ENCODE data around the gene RASL11B.

RASL11B gene

GRCh38 chr4:52865300-52865699 lies 3.2 kb downstream of the RASL11B start:
- Histone ChIP-seq H3K4me2 (ENCODE audit: low read length) (no peak overlapping the region), H2AFZ (no peak overlapping the region), H3K9me3 (ENCODE audit: control insufficient read depth, low read length) (no peaks in the 10 kb centered on the region), H3K27me3 (ENCODE audit: control insufficient read depth, insufficient read depth, low read length) (no peaks in the 10 kb centered on the region), H3K4me1 (no peaks in the 10 kb centered on the region), H3K27ac (no peak overlapping the region), H3K36me3 (ENCODE audit: control insufficient read depth, insufficient read depth, low read length) (no peaks in the 10 kb centered on the region), H3K4me3 (ENCODE audit: low read depth, low read length) (no peak overlapping the region), H3K9ac (no peak overlapping the region), H3K79me2 (no peaks in the 10 kb centered on the region)
- no peak for TF ChIP-seq CTCF (IDR thresholded peaks at IDR 0.05)

GRCh38 chr4:52866734-52867133 lies 4.6 kb downstream of the RASL11B start:
- Histone ChIP-seq H3K4me2 (ENCODE audit: low read length) (no peak overlapping the region), H3K27me3 (ENCODE audit: control insufficient read depth, insufficient read depth, low read length) (no peaks in the 10 kb centered on the region), H3K27ac (no peak overlapping the region), H3K4me1 (no peaks in the 10 kb centered on the region), H3K4me3 (ENCODE audit: low read depth, low read length) (no peak overlapping the region), H2AFZ (no peak overlapping the region), H3K79me2 (no peaks in the 10 kb centered on the region), H3K36me3 (ENCODE audit: control insufficient read depth, insufficient read depth, low read length) (no peaks in the 10 kb centered on the region), H3K9me3 (ENCODE audit: control insufficient read depth, low read length) (no peaks in the 10 kb centered on the region), H3K9ac (no peak overlapping the region)
- TF ChIP-seq CTCF (IDR thresholded peaks at IDR 0.05), result no peak

- H3K4me2 ChIP-seq (ENCODE audit: low read length), result no peak overlapping the region
- no peaks in the 10 kb centered on the region for H3K27me3 ChIP-seq (ENCODE audit: control insufficient read depth, insufficient read depth, low read length)
- no peaks in the 10 kb centered on the region for H3K9me3 ChIP-seq (ENCODE audit: control insufficient read depth, low read length)
- TF ChIP-seq CTCF (IDR thresholded peaks at IDR 0.05), result no peak
- no peak overlapping the region for H3K27ac ChIP-seq
- no peak overlapping the region for H2AFZ ChIP-seq
- no peaks in the 10 kb centered on the region for H3K36me3 ChIP-seq (ENCODE audit: control insufficient read depth, insufficient read depth, low read length)
- H3K4me1 ChIP-seq, result no peaks in the 10 kb centered on the region
- H3K9ac ChIP-seq, result no peak overlapping the region
- no peak overlapping the region for H3K4me3 ChIP-seq (ENCODE audit: low read depth, low read length)
- H3K79me2 ChIP-seq, result no peaks in the 10 kb centered on the region
Observed at GRCh38 chr4:52867163-52867562, 5.0 kb downstream of the RASL11B start.

- Histone ChIP-seq H3K4me2 (ENCODE audit: low read length) (no peak overlapping the region), H3K27me3 (ENCODE audit: control insufficient read depth, insufficient read depth, low read length) (no peaks in the 10 kb centered on the region), H3K27ac (no peak overlapping the region), H2AFZ (no peak overlapping the region), H3K4me1 (no peaks in the 10 kb centered on the region), H3K79me2 (no peaks in the 10 kb centered on the region), H3K36me3 (ENCODE audit: control insufficient read depth, insufficient read depth, low read length) (no peaks in the 10 kb centered on the region), H3K9ac (no peak overlapping the region), H3K9me3 (ENCODE audit: control insufficient read depth, low read length) (no peaks in the 10 kb centered on the region), H3K4me3 (ENCODE audit: low read depth, low read length) (no peak overlapping the region)
- no peak for TF ChIP-seq CTCF (IDR thresholded peaks at IDR 0.05)
Observed at GRCh38 chr4:52868133-52868532, 6.0 kb downstream of the RASL11B start.

- TF ChIP-seq CTCF (IDR thresholded peaks at IDR 0.05), result no peak
- Histone ChIP-seq H3K4me2 (ENCODE audit: low read length) (no peak overlapping the region), H3K27ac (no peak overlapping the region), H3K36me3 (ENCODE audit: control insufficient read depth, insufficient read depth, low read length) (no peaks in the 10 kb centered on the region), H3K27me3 (ENCODE audit: control insufficient read depth, insufficient read depth, low read length) (no peaks in the 10 kb centered on the region), H3K4me1 (no peaks in the 10 kb centered on the region), H3K9me3 (ENCODE audit: control insufficient read depth, low read length) (no peaks in the 10 kb centered on the region), H2AFZ (no peak overlapping the region), H3K79me2 (no peaks in the 10 kb centered on the region), H3K4me3 (ENCODE audit: low read depth, low read length) (no peak overlapping the region), H3K9ac (no peak overlapping the region)
Observed at GRCh38 chr4:52869196-52869595, 7.1 kb downstream of the RASL11B start.

Measured in parathyroid adenoma (tissue), 2 donors.